Panc1 (cell line): ENCODE data around the gene PTGIS.

ENCODE experiments used
- CTCF ChIP-seq: fragments of 450-650 bp; IDR thresholded peaks from 2 replicates; pipeline ENCODE4 v1.5.1; 2017; ENCODE audit warnings: mild to moderate bottlenecking
- POLR2AphosphoS5 ChIP-seq: IDR thresholded peaks from 2 replicates; pipeline ENCODE4 v1.6.1; 2012; ENCODE audit warnings: mild to moderate bottlenecking, low read depth, low read length, moderate library complexity
- REST ChIP-seq, 2 experiments: IDR thresholded peaks; 2 replicates each; pipeline ENCODE4 v1.6.1; 2011 to 2012; ENCODE audit warnings: low read depth in 2 of 2, control low read depth in 1 of 2, low read length in 1 of 2, mild to moderate bottlenecking in 1 of 2, moderate library complexity in 1 of 2; ENCODE audit not compliant: insufficient read depth in 1 of 2
- SIN3A ChIP-seq: IDR thresholded peaks from 2 replicates; pipeline ENCODE4 v1.6.1; 2012; ENCODE audit warnings: low read depth, mild to moderate bottlenecking, low read length, moderate library complexity, borderline replicate concordance; ENCODE audit not compliant: insufficient read depth
- TCF7L2 ChIP-seq: IDR thresholded peaks from 2 replicates; pipeline ENCODE4 v1.6.1; 2011; ENCODE audit warnings: mild to moderate bottlenecking, low read depth, low read length, inconsistent platforms

GRCh38 chr20:49507741-49508434, 60.0 kb downstream of the PTGIS start:
- no peak for TF ChIP-seq CTCF
- no peak for TF ChIP-seq REST (IDR thresholded peaks at IDR 0.05; ENCODE audit: insufficient read depth in 1 of 2, low read depth in 2 of 2, low read length in 1 of 2)
- TF ChIP-seq POLR2AphosphoS5 = no peak
- TF ChIP-seq TCF7L2 = no peak
- TF ChIP-seq SIN3A = no peak
